Measurements from ENCODE around the gene TNFRSF12A. TPM values are rescaled to one million over a fixed set of nuclear protein-coding genes. Genes with fewer than 3 reads are reported as not detected.
A peak's percentile ranks its signal among the peaks of the same experiment; 100 is the strongest.

TNFRSF12A gene
- total RNA-seq, 1 experiment from 2014 or later: 62.5 TPM

- H3K4me1 Mint-ChIP-seq (ENCODE audit: low read depth, unreplicated experiment): no peaks in the 10 kb centered on the region
- H3K27ac Mint-ChIP-seq (ENCODE audit: unreplicated experiment): no peak within 1 kb of the TSS
- CTCF ChIA-PET: interaction anchor here (1.0 to 2.7 kb wide), 3 partner anchors 12 to 14 kb away, joined by 3 to 18 read pairs (median 4); no protein-coding TSS in a partner anchor
- Histone ChIP-seq H3K27me3 (replicated peaks; ENCODE audit: control insufficient read depth, insufficient read depth, low read length) (no peaks in the 10 kb centered on the region; the same call in 1 of the 2 replicates), H3K4me1 (no peaks in the 10 kb centered on the region), H3K4me3 (ENCODE audit: low read depth, low read length) (peak within 1 kb of the TSS; percentile 45), H3K36me3 (ENCODE audit: control insufficient read depth, insufficient read depth, low read length) (no peaks in the 10 kb centered on the region), H3K9me3 (no peaks in the 10 kb centered on the region)
- TF ChIP-seq, protein P1, sequence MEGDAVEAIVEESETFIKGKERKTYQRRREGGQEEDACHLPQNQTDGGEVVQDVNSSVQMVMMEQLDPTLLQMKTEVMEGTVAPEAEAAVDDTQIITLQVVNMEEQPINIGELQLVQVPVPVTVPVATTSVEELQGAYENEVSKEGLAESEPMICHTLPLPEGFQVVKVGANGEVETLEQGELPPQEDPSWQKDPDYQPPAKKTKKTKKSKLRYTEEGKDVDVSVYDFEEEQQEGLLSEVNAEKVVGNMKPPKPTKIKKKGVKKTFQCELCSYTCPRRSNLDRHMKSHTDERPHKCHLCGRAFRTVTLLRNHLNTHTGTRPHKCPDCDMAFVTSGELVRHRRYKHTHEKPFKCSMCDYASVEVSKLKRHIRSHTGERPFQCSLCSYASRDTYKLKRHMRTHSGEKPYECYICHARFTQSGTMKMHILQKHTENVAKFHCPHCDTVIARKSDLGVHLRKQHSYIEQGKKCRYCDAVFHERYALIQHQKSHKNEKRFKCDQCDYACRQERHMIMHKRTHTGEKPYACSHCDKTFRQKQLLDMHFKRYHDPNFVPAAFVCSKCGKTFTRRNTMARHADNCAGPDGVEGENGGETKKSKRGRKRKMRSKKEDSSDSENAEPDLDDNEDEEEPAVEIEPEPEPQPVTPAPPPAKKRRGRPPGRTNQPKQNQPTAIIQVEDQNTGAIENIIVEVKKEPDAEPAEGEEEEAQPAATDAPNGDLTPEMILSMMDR (IDR thresholded peaks at IDR 0.05; ENCODE audit: insufficient read depth in 1 of 2, low read depth in 1 of 2, low read length in 1 of 2, severe bottlenecking in 1 of 2, unreplicated experiment in 1 of 2): no peak
- no peak for DNase-seq
- intact Hi-C loops (cut with micrococcal nuclease; ENCODE audit: unreplicated experiment): no loop called here
- no peaks in the 10 kb centered on the region for H3K36me3 Mint-ChIP-seq (ENCODE audit: insufficient read depth, unreplicated experiment)
- peak within 1 kb of the TSS; percentile 61 for H3K4me3 Mint-ChIP-seq (ENCODE audit: unreplicated experiment)
- peaks cover 4% of the 10 kb centered on the region for H3K27me3 Mint-ChIP-seq (ENCODE audit: insufficient read depth, unreplicated experiment)
- POLR2A ChIA-PET: no interaction called here
- BruUV-seq (replicated peaks): no TSS peak
- no peaks in the 10 kb centered on the region for H3K9me3 Mint-ChIP-seq (ENCODE audit: unreplicated experiment)
Measured at GRCh38 chr16:3045758-3046640, 25.8 kb downstream of the TNFRSF12A start, which contains the start of gene MMP25. TSS of gene MMP25 (plus strand) at chr16:3046561. CDS start at chr16:3046918, 357 bp downstream.

GRCh38 chr16:3046641-3047386, 26.6 kb downstream of the TNFRSF12A start:
- H3K9me3 ChIP-seq: no peaks in the 10 kb centered on the region
- H3K4me1 ChIP-seq: no peaks in the 10 kb centered on the region
- ChIA-PET POLR2A (no interaction called here), CTCF (interaction anchor here (0.8 to 2.7 kb wide), 3 partner anchors 11 to 19 kb away, joined by 4 to 18 read pairs (median 17); no protein-coding TSS in a partner anchor)
- H3K4me1 Mint-ChIP-seq (ENCODE audit: low read depth, unreplicated experiment): no peaks in the 10 kb centered on the region
- H3K4me3 ChIP-seq (ENCODE audit: low read depth, low read length): no peak overlapping the region
- peak overlapping the region; percentile 61 for H3K4me3 Mint-ChIP-seq (ENCODE audit: unreplicated experiment)
- H3K27ac Mint-ChIP-seq (ENCODE audit: unreplicated experiment): no peak overlapping the region
- H3K27me3 ChIP-seq (replicated peaks; ENCODE audit: control insufficient read depth, insufficient read depth, low read length): no peaks in the 10 kb centered on the region; the same call in 1 of the 2 replicates
- intact Hi-C loops (cut with micrococcal nuclease; ENCODE audit: unreplicated experiment): no loop called here
- H3K27me3 Mint-ChIP-seq (ENCODE audit: insufficient read depth, unreplicated experiment): peaks cover 4% of the 10 kb centered on the region
- no TSS peak for BruUV-seq (replicated peaks)
- DNase-seq: no peak
- no peaks in the 10 kb centered on the region for H3K9me3 Mint-ChIP-seq (ENCODE audit: unreplicated experiment)
- TF ChIP-seq, protein P1 (IDR thresholded peaks at IDR 0.05; ENCODE audit: insufficient read depth in 1 of 2, low read depth in 1 of 2, low read length in 1 of 2, severe bottlenecking in 1 of 2, unreplicated experiment in 1 of 2): no peak
- no peaks in the 10 kb centered on the region for H3K36me3 ChIP-seq (ENCODE audit: control insufficient read depth, insufficient read depth, low read length)
- no peaks in the 10 kb centered on the region for H3K36me3 Mint-ChIP-seq (ENCODE audit: insufficient read depth, unreplicated experiment)

GRCh38 chr16:3047387-3047720, 27.2 kb downstream of the TNFRSF12A start:
- H3K4me1 ChIP-seq: no peaks in the 10 kb centered on the region
- H3K27ac Mint-ChIP-seq (ENCODE audit: unreplicated experiment): no peak overlapping the region
- no TSS peak for BruUV-seq (replicated peaks)
- peak overlapping the region; percentile 61 for H3K4me3 Mint-ChIP-seq (ENCODE audit: unreplicated experiment)
- DNase-seq: no peak
- ChIA-PET POLR2A (no interaction called here), CTCF (interaction anchor here (0.8 to 2.7 kb wide), 4 partner anchors 11 to 82 kb away, joined by 4 to 18 read pairs (median 10); no protein-coding TSS in a partner anchor)
- no peak overlapping the region for H3K4me3 ChIP-seq (ENCODE audit: low read depth, low read length)
- intact Hi-C loops (cut with micrococcal nuclease; ENCODE audit: unreplicated experiment): no loop called here
- H3K27me3 Mint-ChIP-seq (ENCODE audit: insufficient read depth, unreplicated experiment): peaks cover 4% of the 10 kb centered on the region
- H3K27me3 ChIP-seq (replicated peaks; ENCODE audit: control insufficient read depth, insufficient read depth, low read length): no peaks in the 10 kb centered on the region; the same call in 1 of the 2 replicates
- H3K4me1 Mint-ChIP-seq (ENCODE audit: low read depth, unreplicated experiment): no peaks in the 10 kb centered on the region
- no peaks in the 10 kb centered on the region for H3K36me3 ChIP-seq (ENCODE audit: control insufficient read depth, insufficient read depth, low read length)
- H3K36me3 Mint-ChIP-seq (ENCODE audit: insufficient read depth, unreplicated experiment): no peaks in the 10 kb centered on the region
- no peaks in the 10 kb centered on the region for H3K9me3 ChIP-seq
- TF ChIP-seq, protein P1 (IDR thresholded peaks at IDR 0.05; ENCODE audit: insufficient read depth in 1 of 2, low read depth in 1 of 2, low read length in 1 of 2, severe bottlenecking in 1 of 2, unreplicated experiment in 1 of 2): no peak
- H3K9me3 Mint-ChIP-seq (ENCODE audit: unreplicated experiment): no peaks in the 10 kb centered on the region

Measured in Caco-2 (cell line).